HCT116 (cell line): ENCODE measurements around the gene PSME4.

Experiments
- CTCF ChIP-seq, 3 experiments: fragments of 200-600 bp in 1 of 3; sonication (generic) in 1 of 3; IDR thresholded peaks in 2 of 3; conservative IDR thresholded peaks in 1 of 3; 2 replicates each; pipeline ENCODE4 v1.5.1; 2012 to 2017; ENCODE audit warnings: low read depth in 2 of 3, low read length in 2 of 3, antibody characterized with exemption in 1 of 3, borderline replicate concordance in 1 of 3, control low read depth in 1 of 3, mild to moderate bottlenecking in 1 of 3, mixed read lengths in 1 of 3, mixed run types in 1 of 3, moderate library complexity in 1 of 3; ENCODE audit not compliant: insufficient read depth in 1 of 3
- POLR2A ChIP-seq: IDR thresholded peaks from 2 replicates; pipeline ENCODE4 v1.7.0; 2011; ENCODE audit warnings: borderline replicate concordance; ENCODE audit not compliant: insufficient read depth, insufficient read length; ENCODE audit errors: extremely low read depth
- SRF ChIP-seq: IDR thresholded peaks from 2 replicates; pipeline ENCODE4 v1.6.1; 2012; ENCODE audit warnings: low read depth

GRCh38 chr2:53826587-53827397, 144.0 kb downstream of the PSME4 start:
- TF ChIP-seq CTCF (IDR thresholded peaks at IDR 0.05 in 2 of 3, conservative IDR thresholded peaks at IDR 0.05 in 1 of 3; ENCODE audit: borderline replicate concordance in 1 of 3, insufficient read depth in 1 of 3, low read depth in 2 of 3, low read length in 2 of 3) (no peak), SRF (no peak), POLR2A (no peak)
